Sigmoid colon (tissue), 7 donors: ENCODE data around the gene SKOR1. TPM values are rescaled to one million over a fixed set of nuclear protein-coding genes. Genes with fewer than 3 reads are reported as not detected.
A peak's percentile ranks its signal among the peaks of the same experiment; 100 is the strongest.

Experiments used
- DNase-seq: peaks from one replicate; pipeline ENCODE4 v3.0.0-alpha.2; 2019
- H3K27ac ChIP-seq, 4 donors: fragments of 200-600 bp; sonication (generic); one replicate each; pipeline ENCODE4 v1.5.1; 2016 to 2019; ENCODE audit warnings: mild to moderate bottlenecking in 1 of 4
- H3K27me3 ChIP-seq, 3 donors: fragments of 200-600 bp; sonication (generic); one replicate each; pipeline ENCODE4 v1.5.1; 2019; ENCODE audit warnings: mild to moderate bottlenecking in 1 of 3
- H3K36me3 ChIP-seq, 4 donors: fragments of 200-600 bp; sonication (generic); one replicate each; pipeline ENCODE4 v1.5.1; 2016 to 2019
- H3K4me1 ChIP-seq, 4 donors: fragments of 200-600 bp; sonication (generic); one replicate each; pipeline ENCODE4 v1.5.1; 2017 to 2019
- H3K4me3 ChIP-seq, 4 donors: fragments of 200-600 bp; sonication (generic); one replicate each; pipeline ENCODE4 v1.5.1; 2017 to 2019; ENCODE audit warnings: mild to moderate bottlenecking in 2 of 4, moderate library complexity in 1 of 4
- H3K9me3 ChIP-seq, 4 donors: fragments of 200-600 bp in 3 of 4; sonication (generic) in 3 of 4; one replicate each; pipeline versions ENCODE4 v1.5.1 to v1.6.1; 2013 to 2019
- EP300 ChIP-seq, 4 donors: sonication (generic); formaldehyde crosslinking; IDR thresholded peaks; one replicate each; pipeline ENCODE4 v1.6.1; 2017; ENCODE audit warnings: antibody characterized with exemption in 4 of 4
- POLR2A ChIP-seq, 2 donors: fragments of 450-650 bp; IDR thresholded peaks; one replicate each; pipeline ENCODE4 v1.6.1; 2016; ENCODE audit warnings: antibody characterized with exemption in 2 of 2, mild to moderate bottlenecking in 2 of 2, moderate library complexity in 2 of 2
- POLR2AphosphoS5 ChIP-seq, 4 donors: sonication (generic); formaldehyde crosslinking; IDR thresholded peaks; one replicate each; pipeline ENCODE4 v1.6.1; 2017; ENCODE audit warnings: antibody characterized with exemption in 4 of 4
- WGBS, 2 donors: extraction: QIAGEN DNeasy Blood & Tissue Kit; methylation state at CpG; one replicate each; pipeline ENCODE4 v1.1.7; 2013; 5-methylcytosine and 5-hydroxymethylcytosine counted together
- intact Hi-C: fragments of 100-400 bp; cut with DNase I; formaldehyde crosslinking; loops from one replicate; pipeline ENCODE4 v1.15.1; 2023
- polyA plus RNA-seq, 3 donors: library from polyadenylated mRNA; stranded (reverse); fragments of 200-250 nt; gene quantifications; one replicate each; pipeline ENCODE4 v1.2.3, GENCODE V29; 2013
- total RNA-seq, 4 donors: library from RNA; depleted of rRNA; stranded (reverse); fragments of >200 nt; gene quantifications; one replicate each; pipeline ENCODE4 v1.1.0, GENCODE V29; 2016
- TF ChIP-seq, protein P1 (sequence below), 4 experiments: fragments of 450-650 bp in 3 of 4; fragments of 200-600 bp in 1 of 4; IDR thresholded peaks; one replicate each; pipeline ENCODE4 v1.5.1; 2016 to 2019; ENCODE audit warnings: antibody characterized with exemption in 4 of 4, mild to moderate bottlenecking in 3 of 4, moderate library complexity in 2 of 4
- donor health status: healthy with polysubstance abuse.
- donor health status: Bipolar disorder and iron deficiency.
- donor health status: healthy.

The SKOR1 gene
- total and polyA plus RNA-seq, 7 donors: 0.25 to 1.6 (median 1.0) TPM; not detected in 3

DNA sequence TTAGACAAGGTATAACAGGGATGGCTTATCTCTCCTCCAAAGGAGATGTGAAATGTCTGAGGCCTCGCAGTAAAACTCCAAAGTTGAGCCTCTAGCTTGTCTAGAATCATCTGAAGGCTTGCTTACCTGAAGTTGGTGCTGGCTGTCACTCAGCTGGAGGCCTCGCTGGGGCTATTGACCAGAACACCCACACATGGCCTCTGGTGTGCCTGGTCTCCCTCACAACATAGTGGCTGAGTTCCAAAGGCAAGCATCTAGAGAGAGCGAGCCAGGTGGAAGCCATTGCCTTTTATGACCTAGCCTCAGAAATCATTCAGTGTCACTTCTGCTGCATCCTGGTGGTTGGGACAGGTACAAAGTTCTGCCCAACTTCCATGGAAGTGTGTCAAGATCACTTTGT is 31.9 kb downstream of the SKOR1 start:
- Histone ChIP-seq H3K27ac (peak overlapping the region in 1 of 4 donors; percentile 12), H3K9me3 (no peaks in the 10 kb centered on the region), H3K36me3 (no peaks in the 10 kb centered on the region), H3K4me3 (no peak overlapping the region), H3K4me1 (peaks cover 0 to 25% (median 2%) of the 10 kb centered on the region in 4 donors), H3K27me3 (no peaks in the 10 kb centered on the region)
- 47 to 76% methylated on average over 3 of the region's 3 CpGs for WGBS, 2 donors
- no peak for TF ChIP-seq POLR2A (IDR thresholded peaks at IDR 0.05)
- peak in 2 of 4 donors; percentile 23 to 30 for TF ChIP-seq POLR2AphosphoS5 (IDR thresholded peaks at IDR 0.05)
- TF ChIP-seq, protein P1, sequence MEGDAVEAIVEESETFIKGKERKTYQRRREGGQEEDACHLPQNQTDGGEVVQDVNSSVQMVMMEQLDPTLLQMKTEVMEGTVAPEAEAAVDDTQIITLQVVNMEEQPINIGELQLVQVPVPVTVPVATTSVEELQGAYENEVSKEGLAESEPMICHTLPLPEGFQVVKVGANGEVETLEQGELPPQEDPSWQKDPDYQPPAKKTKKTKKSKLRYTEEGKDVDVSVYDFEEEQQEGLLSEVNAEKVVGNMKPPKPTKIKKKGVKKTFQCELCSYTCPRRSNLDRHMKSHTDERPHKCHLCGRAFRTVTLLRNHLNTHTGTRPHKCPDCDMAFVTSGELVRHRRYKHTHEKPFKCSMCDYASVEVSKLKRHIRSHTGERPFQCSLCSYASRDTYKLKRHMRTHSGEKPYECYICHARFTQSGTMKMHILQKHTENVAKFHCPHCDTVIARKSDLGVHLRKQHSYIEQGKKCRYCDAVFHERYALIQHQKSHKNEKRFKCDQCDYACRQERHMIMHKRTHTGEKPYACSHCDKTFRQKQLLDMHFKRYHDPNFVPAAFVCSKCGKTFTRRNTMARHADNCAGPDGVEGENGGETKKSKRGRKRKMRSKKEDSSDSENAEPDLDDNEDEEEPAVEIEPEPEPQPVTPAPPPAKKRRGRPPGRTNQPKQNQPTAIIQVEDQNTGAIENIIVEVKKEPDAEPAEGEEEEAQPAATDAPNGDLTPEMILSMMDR (IDR thresholded peaks at IDR 0.05): no peak
- no peak for TF ChIP-seq EP300 (IDR thresholded peaks at IDR 0.05)
- intact Hi-C loops: no loop called here
- DNase-seq: no peak

DNA sequence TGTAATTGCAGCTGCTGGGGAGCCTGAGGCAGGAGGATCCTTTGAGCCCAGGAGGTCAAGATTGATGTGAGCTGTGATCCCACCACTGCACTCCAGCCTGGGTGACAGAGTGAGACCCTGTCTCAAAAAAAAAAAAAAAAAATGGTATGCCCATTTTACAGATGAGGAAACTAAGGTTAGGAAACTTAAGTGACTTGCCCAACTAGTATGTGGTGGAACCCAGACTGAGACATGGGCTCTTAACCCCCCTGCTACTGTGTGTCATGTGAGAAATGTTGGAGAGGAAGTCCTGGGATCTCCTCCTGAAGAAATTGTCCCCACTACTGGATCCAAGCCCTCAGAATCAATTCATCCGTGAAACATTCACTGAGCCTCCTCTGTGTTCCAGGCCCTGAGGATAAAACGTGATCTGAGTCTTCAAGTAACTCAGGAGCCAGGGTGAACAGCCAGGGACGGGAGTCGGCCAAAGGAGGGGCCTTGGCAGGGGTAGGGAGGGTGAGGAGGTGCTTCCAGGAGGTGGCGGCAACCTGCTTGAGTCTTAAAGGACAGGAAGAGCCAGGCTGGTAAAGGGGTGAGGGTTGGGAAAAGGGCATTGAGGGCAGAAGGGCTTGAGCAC is 34.1 kb downstream of the SKOR1 start:
- no peak overlapping the region for H3K4me3 ChIP-seq
- intact Hi-C loops: no loop called here
- no peaks in the 10 kb centered on the region for H3K27me3 ChIP-seq
- TF ChIP-seq EP300 (IDR thresholded peaks at IDR 0.05): no peak
- TF ChIP-seq POLR2A (IDR thresholded peaks at IDR 0.05): no peak
- TF ChIP-seq, protein P1 (IDR thresholded peaks at IDR 0.05): no peak
- no peak for TF ChIP-seq POLR2AphosphoS5 (IDR thresholded peaks at IDR 0.05)
- WGBS, 2 donors: 57 to 79% methylated on average over 5 of the region's 5 CpGs
- DNase-seq: no peak
- H3K27ac ChIP-seq: no peak overlapping the region
- no peaks in the 10 kb centered on the region for H3K9me3 ChIP-seq
- H3K4me1 ChIP-seq: peaks cover 0 to 39% (median 8%) of the 10 kb centered on the region in 4 donors
- no peaks in the 10 kb centered on the region for H3K36me3 ChIP-seq

DNA sequence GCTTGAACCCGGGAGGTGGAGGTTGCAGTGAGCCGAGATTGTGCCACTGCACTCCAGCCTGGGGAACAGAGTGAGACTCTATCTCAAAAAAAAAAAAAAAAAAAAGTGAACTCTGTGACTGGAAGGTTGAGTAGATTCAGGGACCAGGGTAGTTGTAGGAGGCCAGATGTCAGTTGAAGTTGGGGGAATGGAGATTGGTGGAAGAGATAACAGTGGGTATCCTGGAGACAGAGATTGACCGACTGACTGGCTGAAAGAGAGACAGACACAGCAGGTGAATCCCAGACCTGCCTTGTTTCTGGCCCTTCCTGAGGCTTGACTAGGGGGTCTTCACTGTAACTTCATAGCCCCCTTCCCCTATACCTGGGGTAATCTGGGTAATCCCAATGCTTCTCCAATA is 36.7 kb downstream of the SKOR1 start:
- WGBS, 2 donors: 95% methylated on average over 3 of the region's 3 CpGs

DNA sequence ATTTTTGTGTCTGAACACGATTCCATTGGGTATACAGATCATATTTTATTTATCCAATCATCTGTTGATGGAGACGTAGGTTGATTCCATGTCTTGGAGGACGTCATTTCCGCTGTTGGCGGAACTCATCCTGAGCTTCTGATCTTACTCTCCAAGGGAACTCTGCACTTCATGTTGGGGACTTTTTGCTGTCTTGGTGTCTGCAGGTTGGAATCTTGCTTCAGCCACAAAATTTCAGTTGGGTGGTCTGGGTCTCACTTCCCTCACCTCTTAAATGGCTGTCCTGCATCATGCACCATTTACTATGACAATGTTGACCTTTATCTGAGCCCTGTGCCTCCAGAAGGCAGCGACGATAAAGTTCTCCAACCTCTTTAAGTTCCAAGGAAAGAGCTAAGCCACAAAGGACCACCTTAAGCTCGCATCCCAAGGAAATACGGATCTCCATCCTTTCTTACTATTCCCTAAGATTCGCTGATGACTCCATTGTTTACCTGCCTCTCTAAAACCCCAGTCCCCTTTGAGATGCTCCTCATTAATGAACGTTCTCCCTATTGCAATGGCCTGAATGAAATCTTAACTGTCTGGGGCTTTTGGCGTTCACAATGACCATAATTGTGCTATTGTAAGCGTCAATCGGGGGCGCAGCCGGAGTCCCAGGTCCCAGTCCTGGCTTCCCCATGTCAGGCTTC is 37.6 kb downstream of the SKOR1 start:
- H3K27me3 ChIP-seq: no peaks in the 10 kb centered on the region
- 56 to 58% methylated on average over 16 of the region's 16 CpGs for WGBS, 2 donors
- intact Hi-C loops: loop anchor here (2.0 to 5.0 kb wide), 4 partner anchors 54 to 348 kb away; partner anchors contain the start of gene PIAS1
- H3K4me3 ChIP-seq: peak overlapping the region in 3 of 4 donors; percentile 34 to 47 (median 45)
- no peaks in the 10 kb centered on the region for H3K9me3 ChIP-seq
- H3K27ac ChIP-seq: peak overlapping the region; percentile 66 to 82 (median 74)
- TF ChIP-seq POLR2AphosphoS5 (IDR thresholded peaks at IDR 0.05) (no peak), POLR2A (IDR thresholded peaks at IDR 0.05) (no peak), EP300 (IDR thresholded peaks at IDR 0.05) (no peak)
- TF ChIP-seq, protein P1 (IDR thresholded peaks at IDR 0.05): no peak
- no peak for DNase-seq
- no peaks in the 10 kb centered on the region for H3K36me3 ChIP-seq
- H3K4me1 ChIP-seq: peaks cover 0 to 24% (median 8%) of the 10 kb centered on the region in 4 donors

More for the DNA sequence above, 36.7 kb downstream of the SKOR1 start:
- Histone ChIP-seq H3K4me3 (no peak overlapping the region), H3K4me1 (peaks cover 0 to 32% (median 10%) of the 10 kb centered on the region in 4 donors), H3K36me3 (no peaks in the 10 kb centered on the region), H3K27me3 (no peaks in the 10 kb centered on the region), H3K27ac (no peak overlapping the region), H3K9me3 (no peaks in the 10 kb centered on the region)
- TF ChIP-seq POLR2A (IDR thresholded peaks at IDR 0.05): no peak
- TF ChIP-seq, protein P1 (IDR thresholded peaks at IDR 0.05): no peak
- TF ChIP-seq POLR2AphosphoS5 (IDR thresholded peaks at IDR 0.05): no peak
- no peak for TF ChIP-seq EP300 (IDR thresholded peaks at IDR 0.05)
- intact Hi-C loops: loop anchor here (2.0 to 5.0 kb wide), 4 partner anchors 55 to 349 kb away; partner anchors contain the start of gene PIAS1
- no peak for DNase-seq
